Body of pancreas (tissue), 4 donors: ENCODE measurements around the gene ZFHX3. TPM values are rescaled to one million over a fixed set of nuclear protein-coding genes. Genes with fewer than 3 reads are reported as not detected.

Experiments
- ATAC-seq: fragments of 150-250 bp; one replicate; pipeline ENCODE4 v1.9.1; 2016
- DNase-seq, 4 donors: peaks; one replicate each; pipeline ENCODE4 v3.0.0-alpha.2; 2019
- H3K27ac ChIP-seq, 4 donors: fragments of 200-600 bp; sonication (generic); 1 replicate in 3 of 4; 2 replicates in 1 of 4; pipeline versions ENCODE4 v1.5.1 to v1.6.1; 2016 to 2019; ENCODE audit warnings: mild to moderate bottlenecking in 1 of 4, mixed read lengths in 1 of 4, moderate library complexity in 1 of 4
- H3K27me3 ChIP-seq, 2 donors: fragments of 200-600 bp; sonication (generic); one replicate each; pipeline ENCODE4 v1.6.0; 2016; ENCODE audit warnings: mild to moderate bottlenecking in 1 of 2
- H3K36me3 ChIP-seq, 2 donors: fragments of 200-600 bp; sonication (generic); replicated peaks in 1 of 2; 2 replicates each; pipeline ENCODE4 v1.5.1; 2016; ENCODE audit warnings: low read depth in 2 of 2; ENCODE audit not compliant: insufficient read depth in 1 of 2
- H3K4me1 ChIP-seq: fragments of 200-600 bp; sonication (generic); one replicate; pipeline ENCODE4 v1.6.0; 2016
- H3K4me3 ChIP-seq, 2 donors: fragments of 200-600 bp; sonication (generic); 1 replicate in 1 of 2; 2 replicates in 1 of 2; pipeline ENCODE4 v1.5.1; 2016 to 2019
- H3K9me3 ChIP-seq, 3 donors: fragments of 200-600 bp; sonication (generic); 1 replicate in 2 of 3; 2 replicates in 1 of 3; pipeline ENCODE4 v1.5.1; 2016
- POLR2A ChIP-seq, 3 donors: fragments of 450-650 bp; IDR thresholded peaks; one replicate each; pipeline ENCODE4 v1.6.1; 2016; ENCODE audit warnings: antibody characterized with exemption in 3 of 3, mild to moderate bottlenecking in 2 of 3
- WGBS, 2 donors: methylation state at CpG; one replicate each; pipeline ENCODE4 v1.1.5; 2017; 5-methylcytosine and 5-hydroxymethylcytosine counted together
- intact Hi-C: fragments of 100-400 bp; cut with DNase I; formaldehyde crosslinking; loops from one replicate; pipeline ENCODE4 v1.15.1; 2023
- total RNA-seq, 2 donors: library from RNA; depleted of rRNA; stranded (reverse); fragments of >200 nt; gene quantifications; one replicate each; pipeline ENCODE4 v1.1.0, GENCODE V29; 2016
- TF ChIP-seq, protein P1 (sequence below), 7 experiments: fragments of 450-650 bp in 4 of 7; fragments of 200-600 bp in 3 of 7; sonication (generic) in 3 of 7; IDR thresholded peaks; one replicate each; pipeline ENCODE4 v1.5.1; 2016 to 2019; ENCODE audit warnings: antibody characterized with exemption in 7 of 7

The ZFHX3 gene
- total RNA-seq, 2 donors from 2014 or later, result 22.4 to 24.6 TPM

DNA sequence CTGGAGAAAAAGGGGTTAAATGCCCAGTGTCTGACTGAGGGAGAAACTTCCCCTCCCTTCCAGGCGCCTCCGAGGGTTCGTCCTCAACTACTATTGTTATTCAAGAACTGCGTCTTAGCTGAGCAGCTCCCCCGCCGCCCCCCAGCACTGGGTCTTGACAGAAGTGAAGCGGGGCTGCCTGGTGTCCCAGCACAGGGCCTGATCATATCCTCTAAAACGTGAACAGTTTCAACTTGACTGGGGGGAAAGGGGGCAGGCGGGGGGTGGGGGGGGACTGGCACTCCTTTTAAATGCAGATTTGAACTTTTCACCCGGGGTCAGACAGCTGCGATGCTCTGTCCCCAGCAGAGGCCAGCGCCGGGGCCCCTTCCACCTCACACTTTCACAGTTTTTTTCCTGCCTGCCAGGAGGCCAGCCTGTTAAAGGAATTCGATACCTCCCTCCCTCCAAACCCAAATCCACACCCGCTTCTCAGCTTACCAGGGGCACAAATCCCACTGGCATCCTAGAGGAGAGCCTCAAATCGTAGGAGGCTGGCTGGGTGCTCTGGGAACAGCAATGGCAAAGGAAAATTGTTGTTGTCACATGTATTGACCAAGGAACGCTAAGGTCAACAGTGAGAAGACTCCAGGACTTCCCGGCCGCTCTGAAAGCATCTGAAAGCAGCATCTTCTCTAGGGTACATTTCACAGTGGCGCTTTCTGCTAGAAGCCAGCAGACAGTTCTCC, 14.5 kb downstream of the ZFHX3 start:
- H3K36me3 ChIP-seq, result no peaks in the 10 kb centered on the region
- ATAC-seq (no peak), DNase-seq (no peak)
- no peaks in the 10 kb centered on the region for H3K27me3 ChIP-seq
- H3K27ac ChIP-seq, result no peak overlapping the region
- peaks cover 61% of the 10 kb centered on the region for H3K4me1 ChIP-seq
- TF ChIP-seq, protein P1, sequence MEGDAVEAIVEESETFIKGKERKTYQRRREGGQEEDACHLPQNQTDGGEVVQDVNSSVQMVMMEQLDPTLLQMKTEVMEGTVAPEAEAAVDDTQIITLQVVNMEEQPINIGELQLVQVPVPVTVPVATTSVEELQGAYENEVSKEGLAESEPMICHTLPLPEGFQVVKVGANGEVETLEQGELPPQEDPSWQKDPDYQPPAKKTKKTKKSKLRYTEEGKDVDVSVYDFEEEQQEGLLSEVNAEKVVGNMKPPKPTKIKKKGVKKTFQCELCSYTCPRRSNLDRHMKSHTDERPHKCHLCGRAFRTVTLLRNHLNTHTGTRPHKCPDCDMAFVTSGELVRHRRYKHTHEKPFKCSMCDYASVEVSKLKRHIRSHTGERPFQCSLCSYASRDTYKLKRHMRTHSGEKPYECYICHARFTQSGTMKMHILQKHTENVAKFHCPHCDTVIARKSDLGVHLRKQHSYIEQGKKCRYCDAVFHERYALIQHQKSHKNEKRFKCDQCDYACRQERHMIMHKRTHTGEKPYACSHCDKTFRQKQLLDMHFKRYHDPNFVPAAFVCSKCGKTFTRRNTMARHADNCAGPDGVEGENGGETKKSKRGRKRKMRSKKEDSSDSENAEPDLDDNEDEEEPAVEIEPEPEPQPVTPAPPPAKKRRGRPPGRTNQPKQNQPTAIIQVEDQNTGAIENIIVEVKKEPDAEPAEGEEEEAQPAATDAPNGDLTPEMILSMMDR (IDR thresholded peaks at IDR 0.05), result no peak
- no peak for TF ChIP-seq POLR2A (IDR thresholded peaks at IDR 0.05)
- no peak overlapping the region for H3K4me3 ChIP-seq
- no peaks in the 10 kb centered on the region for H3K9me3 ChIP-seq
- intact Hi-C loops, result no loop called here
- WGBS, 2 donors, result 74 to 84% methylated on average over 16 to 20 of the region's 20 CpGs

DNA sequence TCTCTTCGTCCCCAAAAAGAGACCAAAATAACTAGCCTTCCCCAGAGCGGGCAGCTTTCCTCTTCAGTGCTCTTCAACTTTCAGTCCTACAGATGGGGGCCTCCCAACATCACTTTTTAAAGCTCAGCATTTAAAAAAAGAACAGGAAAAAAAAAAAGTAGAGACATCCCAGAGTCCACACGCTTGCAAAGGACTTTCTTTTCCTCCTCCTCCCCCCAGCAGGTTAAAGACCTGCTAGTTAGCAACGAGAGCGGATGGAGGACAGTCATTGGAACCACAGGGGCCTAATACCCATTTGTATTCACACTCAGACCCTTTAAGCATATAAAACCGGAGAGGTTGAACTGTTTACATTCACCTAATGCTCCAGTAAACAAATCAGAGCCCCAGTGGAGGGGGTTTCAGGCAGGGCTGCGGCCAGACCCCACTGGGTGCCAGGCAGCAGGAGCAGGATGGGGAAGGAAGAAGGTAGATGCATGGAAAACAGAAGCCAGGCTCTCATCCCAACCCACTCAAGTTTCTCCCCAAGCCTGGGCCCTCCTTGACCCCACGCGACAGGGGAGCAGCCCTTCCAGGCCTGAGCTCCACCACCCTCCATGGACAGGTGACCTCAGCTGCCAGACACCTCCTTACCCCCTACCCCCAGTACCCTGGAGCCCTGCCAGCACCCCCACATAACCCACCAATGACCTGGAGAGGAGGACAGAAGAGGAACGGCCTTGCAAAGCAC, 15.2 kb downstream of the ZFHX3 start:
- Histone ChIP-seq H3K4me3 (no peak overlapping the region), H3K9me3 (no peaks in the 10 kb centered on the region), H3K4me1 (peaks cover 61% of the 10 kb centered on the region), H3K27ac (no peak overlapping the region), H3K36me3 (no peaks in the 10 kb centered on the region), H3K27me3 (no peaks in the 10 kb centered on the region)
- TF ChIP-seq, protein P1 (IDR thresholded peaks at IDR 0.05), result no peak
- TF ChIP-seq POLR2A (IDR thresholded peaks at IDR 0.05), result no peak
- DNase-seq (no peak), ATAC-seq (no peak)
- intact Hi-C loops, result no loop called here
- 72 to 80% methylated on average over 10 of the region's 10 CpGs for WGBS, 2 donors

DNA sequence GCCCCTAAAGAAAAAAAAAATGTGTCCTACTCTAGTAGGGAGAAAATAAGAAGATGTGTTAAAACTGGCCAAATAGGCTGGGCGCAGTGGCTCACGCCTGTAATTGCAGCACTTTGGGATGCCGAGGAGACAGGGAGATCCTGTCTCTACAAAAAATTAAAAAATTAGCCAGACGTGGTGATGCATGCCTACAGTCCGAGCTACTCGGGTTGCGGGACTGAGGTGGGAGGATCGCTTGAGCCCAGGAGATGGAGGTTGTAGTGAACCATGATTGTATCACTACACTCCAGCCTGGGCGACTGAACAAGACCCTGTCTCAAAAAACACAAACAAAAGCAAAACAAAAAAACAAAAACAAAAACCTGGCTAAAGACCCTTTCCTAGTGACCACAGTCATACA, 15.9 kb downstream of the ZFHX3 start:
- no peak for TF ChIP-seq POLR2A (IDR thresholded peaks at IDR 0.05)
- intact Hi-C loops, result no loop called here
- no peak for ATAC-seq
- Histone ChIP-seq H3K27ac (no peak overlapping the region), H3K27me3 (no peaks in the 10 kb centered on the region), H3K36me3 (no peaks in the 10 kb centered on the region), H3K4me1 (peaks cover 61% of the 10 kb centered on the region), H3K9me3 (no peaks in the 10 kb centered on the region), H3K4me3 (no peak overlapping the region)
- no peak for DNase-seq
- 88 to 92% methylated on average over 9 of the region's 9 CpGs for WGBS, 2 donors

DNA sequence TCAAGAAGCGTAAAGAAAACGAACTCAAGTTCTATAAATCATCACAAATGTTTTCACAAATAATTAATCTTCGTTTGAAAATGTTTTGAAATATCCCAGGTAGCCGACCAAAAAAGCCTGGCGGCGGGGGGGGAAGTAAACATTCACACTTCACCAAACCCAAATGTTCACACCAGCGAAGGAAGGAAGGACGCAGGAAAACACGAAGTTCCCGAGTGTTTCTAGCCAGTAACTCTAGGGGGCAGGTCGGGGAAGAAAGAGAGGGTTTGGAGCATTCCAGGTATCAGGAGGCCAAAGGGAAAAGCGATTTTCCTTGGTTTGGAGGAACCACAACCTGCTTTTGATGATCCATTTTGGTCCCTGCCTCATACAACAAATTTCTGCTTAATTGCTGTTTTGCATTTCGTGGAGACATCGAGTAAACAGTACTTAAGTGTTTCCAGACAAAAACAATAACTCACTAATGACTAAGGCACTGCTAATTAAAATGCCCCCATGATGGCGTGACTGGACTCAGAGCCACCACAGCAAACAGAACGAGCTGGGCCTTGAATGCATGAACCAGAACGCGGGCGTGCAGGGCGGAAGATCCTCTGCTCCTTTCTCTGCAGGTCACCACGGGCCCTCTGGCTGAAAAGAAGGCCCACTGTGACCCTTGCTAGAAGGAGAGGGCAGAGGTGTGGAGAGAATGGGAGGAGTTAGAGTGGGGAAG, 16.6 kb downstream of the ZFHX3 start:
- intact Hi-C loops, result no loop called here
- Histone ChIP-seq H3K9me3 (no peaks in the 10 kb centered on the region), H3K4me3 (no peak overlapping the region), H3K36me3 (no peaks in the 10 kb centered on the region), H3K27me3 (no peaks in the 10 kb centered on the region), H3K27ac (no peak overlapping the region), H3K4me1 (peaks cover 59% of the 10 kb centered on the region)
- WGBS, 2 donors, result 74 to 75% methylated on average over 21 of the region's 21 CpGs
- TF ChIP-seq, protein P1 (IDR thresholded peaks at IDR 0.05), result peak in 3 of 7 experiments; percentile 19 to 26 (median 22)
- no peak for TF ChIP-seq POLR2A (IDR thresholded peaks at IDR 0.05)
- DNase-seq (peak in 1 of 4 donors; percentile 11), ATAC-seq (no peak)

DNA sequence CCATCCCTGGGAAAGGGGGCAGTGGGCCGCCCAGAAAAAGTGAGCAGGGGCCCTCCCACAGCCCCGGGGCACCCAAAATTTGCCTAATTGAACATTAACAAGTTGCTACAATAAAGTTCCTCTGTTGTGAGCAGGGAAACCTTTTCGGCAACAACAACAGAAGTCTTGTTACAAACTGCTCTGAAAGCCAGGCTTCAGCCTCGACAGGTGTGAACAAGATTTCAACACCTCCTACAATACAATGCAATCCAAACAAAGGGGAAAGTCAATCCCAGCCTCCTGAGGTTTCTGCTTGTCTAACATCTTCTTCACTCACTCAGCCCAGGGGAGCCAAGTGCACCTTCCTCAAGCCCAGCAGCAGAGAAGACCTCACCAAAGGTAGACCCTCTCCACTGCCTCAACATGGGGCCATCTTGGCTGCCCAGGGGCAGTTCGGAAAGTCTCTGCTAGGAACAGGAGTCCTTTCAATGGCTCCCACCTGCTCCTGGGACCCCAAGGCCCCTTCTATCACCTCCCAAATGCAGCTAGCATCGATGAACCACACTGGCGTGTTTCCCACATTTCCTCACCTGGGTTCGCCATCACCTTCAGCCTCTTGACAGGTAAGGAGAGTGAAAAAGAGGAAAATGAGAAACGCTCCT, 19.1 kb downstream of the ZFHX3 start:
- no peaks in the 10 kb centered on the region for H3K36me3 ChIP-seq
- H3K27ac ChIP-seq, result peak overlapping the region in 2 of 4 donors; percentile 60 to 68
- no peaks in the 10 kb centered on the region for H3K9me3 ChIP-seq
- ATAC-seq (no peak), DNase-seq (peak in 2 of 4 donors; percentile 8 to 9)
- TF ChIP-seq, protein P1 (IDR thresholded peaks at IDR 0.05), result no peak
- TF ChIP-seq POLR2A (IDR thresholded peaks at IDR 0.05), result no peak
- intact Hi-C loops, result no loop called here
- H3K4me3 ChIP-seq, result no peak overlapping the region
- H3K27me3 ChIP-seq, result no peaks in the 10 kb centered on the region
- WGBS, 2 donors, result 79 to 87% methylated on average over 8 to 9 of the region's 9 CpGs
- peaks cover 69% of the 10 kb centered on the region for H3K4me1 ChIP-seq
